GM23338 (cell line): ENCODE results near the gene TJAP1. TPM values are rescaled to one million over a fixed set of nuclear protein-coding genes. Genes with fewer than 3 reads are reported as not detected.
A peak's percentile ranks its signal among the peaks of the same experiment; 100 is the strongest.

Experiments
- ATAC-seq: fragments of 200-7000 bp; cut with Tn5 transposase; 3 replicates; pipeline ENCODE4 v1.9.1; 2020
- DNase-seq: peaks from one replicate; pipeline ENCODE4 v3.0.0-alpha.2; 2015; ENCODE audit warnings: low spot score
- H2AFZ ChIP-seq: fragments of 200-600 bp; sonication (generic); 2 replicates; pipeline ENCODE4 v1.8.0; 2016; ENCODE audit warnings: antibody characterized with exemption, mild to moderate bottlenecking, moderate library complexity
- H3F3A ChIP-seq: fragments of 200-600 bp; sonication (generic); replicated peaks from 2 replicates; pipeline ENCODE4 v1.8.0; 2017; ENCODE audit warnings: antibody characterized with exemption, mixed run types, low read depth
- H3K27ac ChIP-seq: fragments of 200-600 bp; sonication (generic); 2 replicates; pipeline ENCODE4 v1.6.1; 2016; ENCODE audit warnings: low read depth
- H3K27me3 ChIP-seq: fragments of 200-600 bp; sonication (generic); 2 replicates; pipeline ENCODE4 v1.8.0; 2016; ENCODE audit warnings: mild to moderate bottlenecking, mixed run types, moderate library complexity; ENCODE audit not compliant: insufficient read depth
- H3K36me3 ChIP-seq: fragments of 200-600 bp; sonication (generic); 2 replicates; pipeline ENCODE4 v1.8.0; 2016; ENCODE audit warnings: mild to moderate bottlenecking; ENCODE audit not compliant: insufficient read depth
- H3K4me1 ChIP-seq: fragments of 200-600 bp; sonication (generic); 2 replicates; pipeline ENCODE4 v1.8.0; 2016; ENCODE audit warnings: mild to moderate bottlenecking, moderate library complexity; ENCODE audit not compliant: insufficient read depth
- H3K4me2 ChIP-seq: fragments of 200-600 bp; sonication (generic); 2 replicates; pipeline ENCODE4 v1.7.1; 2017; ENCODE audit warnings: mixed run types
- H3K4me3 ChIP-seq: fragments of 200-600 bp; sonication (generic); 2 replicates; pipeline ENCODE4 v1.6.1; 2016; ENCODE audit warnings: mixed run types
- H3K79me2 ChIP-seq: fragments of 200-600 bp; sonication (generic); replicated peaks from 2 replicates; pipeline ENCODE4 v1.8.0; 2017; ENCODE audit warnings: mild to moderate bottlenecking; ENCODE audit not compliant: insufficient read depth
- H3K9me2 ChIP-seq: fragments of 200-600 bp; sonication (generic); 2 replicates; pipeline ENCODE4 v1.8.0; 2017; ENCODE audit not compliant: insufficient read depth
- H4K20me1 ChIP-seq: fragments of 200-600 bp; sonication (generic); replicated peaks from 2 replicates; pipeline ENCODE4 v1.8.0; 2017; ENCODE audit warnings: mild to moderate bottlenecking; ENCODE audit not compliant: insufficient read depth
- H3K27ac Mint-ChIP-seq: 2 replicates; pipeline ENCODE4 v1.8.0; 2020; ENCODE audit warnings: inconsistent platforms, mild to moderate bottlenecking, moderate library complexity, mixed read lengths
- H3K27me3 Mint-ChIP-seq: 3 replicates; pipeline ENCODE4 v1.8.0; 2022; ENCODE audit warnings: low read depth, mild to moderate bottlenecking, moderate library complexity, mixed read lengths, inconsistent platforms; ENCODE audit not compliant: insufficient read depth, poor library complexity
- H3K36me3 Mint-ChIP-seq: 3 replicates; pipeline ENCODE4 v1.8.0; 2021; ENCODE audit warnings: low read depth, mild to moderate bottlenecking, inconsistent platforms, moderate library complexity, mixed read lengths
- H3K4me1 Mint-ChIP-seq: 3 replicates; pipeline ENCODE4 v1.8.0; 2020; ENCODE audit warnings: mild to moderate bottlenecking, inconsistent platforms, mixed read lengths
- H3K4me3 Mint-ChIP-seq: 3 replicates; pipeline ENCODE4 v1.8.0; 2021; ENCODE audit warnings: moderate library complexity, mild to moderate bottlenecking, inconsistent platforms, mixed read lengths
- H3K9me3 Mint-ChIP-seq: 3 replicates; pipeline ENCODE4 v1.8.0; 2020; ENCODE audit warnings: moderate library complexity, mild to moderate bottlenecking, inconsistent platforms, mixed read lengths
- CREB1 ChIP-seq: fragments of 250-450 bp; sonication (Bioruptor Pico); IDR thresholded peaks from 2 replicates; pipeline ENCODE4 v1.5.0; 2020; ENCODE audit warnings: low read depth, mild to moderate bottlenecking, moderate library complexity
- EZH2 ChIP-seq: fragments of 200-600 bp; sonication (generic); IDR thresholded peaks from one replicate; pipeline ENCODE4 v1.8.0; 2017; ENCODE audit warnings: antibody characterized with exemption, mild to moderate bottlenecking, low read depth; ENCODE audit not compliant: unreplicated experiment
- ZNF114 ChIP-seq: fragments of 250-450 bp; sonication (Bioruptor Pico); IDR thresholded peaks from 2 replicates; pipeline ENCODE4 v1.5.0; 2020; ENCODE audit warnings: mild to moderate bottlenecking, moderate library complexity
- polyA plus RNA-seq: library from polyadenylated mRNA; unstranded; fragments of >200 nt; fragmentation: Nextera tagmentation; extraction: Ambion mirVana; gene quantifications from 2 replicates; pipeline ENCODE4 v1.2.1, GENCODE V29; 2016
- total RNA-seq: library from RNA; depleted of rRNA; stranded (reverse); fragments of >200 nt; shearing (Covaris generic); gene quantifications from 2 replicates; pipeline ENCODE4 v1.2.3, GENCODE V29; 2014
- TF ChIP-seq, protein P1 (sequence below), 2 experiments: fragments of 200-600 bp in 1 of 2; sonication (generic) in 1 of 2; conservative IDR thresholded peaks; 2 replicates each; pipeline versions ENCODE4 v1.5.1 to v1.6.1; 2016 to 2017; ENCODE audit warnings: antibody characterized with exemption in 2 of 2, low read depth in 2 of 2, mild to moderate bottlenecking in 2 of 2, moderate library complexity in 1 of 2

Gene TJAP1
- total and polyA plus RNA-seq, 2 experiments from 2014 or later, result 17.6 to 34.3 TPM

DNA sequence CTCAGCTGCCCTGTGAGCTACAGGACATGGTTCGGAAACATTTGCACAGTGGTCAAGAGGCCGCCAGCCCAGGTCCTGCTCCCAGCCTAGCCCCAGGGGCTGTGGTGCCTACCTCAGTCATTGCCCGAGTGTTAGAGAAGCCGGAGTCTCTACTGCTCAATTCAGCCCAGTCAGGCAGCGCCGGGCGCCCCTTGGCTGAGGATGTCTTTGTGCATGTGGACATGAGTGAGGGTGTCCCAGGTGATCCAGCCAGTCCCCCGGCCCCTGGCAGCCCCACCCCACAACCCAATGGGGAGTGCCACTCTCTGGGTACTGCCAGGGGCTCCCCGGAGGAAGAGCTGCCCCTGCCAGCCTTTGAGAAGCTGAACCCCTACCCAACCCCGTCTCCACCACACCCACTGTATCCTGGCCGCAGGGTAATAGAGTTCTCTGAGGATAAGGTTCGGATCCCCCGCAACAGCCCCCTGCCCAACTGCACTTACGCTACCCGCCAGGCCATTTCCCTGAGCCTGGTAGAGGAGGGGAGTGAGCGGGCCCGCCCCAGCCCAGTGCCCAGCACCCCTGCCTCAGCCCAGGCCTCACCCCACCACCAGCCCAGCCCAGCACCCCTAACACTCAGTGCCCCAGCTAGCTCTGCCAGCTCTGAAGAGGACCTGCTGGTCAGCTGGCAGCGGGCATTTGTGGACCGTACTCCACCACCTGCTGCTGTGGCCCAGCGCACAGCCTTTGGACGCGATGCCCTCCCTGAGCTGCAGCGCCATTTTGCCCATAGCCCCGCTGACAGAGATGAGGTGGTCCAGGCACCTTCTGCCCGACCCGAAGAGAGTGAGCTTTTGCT, 27.6 kb downstream of the TJAP1 start:
- no peak overlapping the region for H3K4me3 ChIP-seq
- H4K20me1 ChIP-seq, result peaks cover 4% of the 10 kb centered on the region
- no peak overlapping the region for H3K4me2 ChIP-seq
- no peak for DNase-seq
- Mint-ChIP-seq H3K27ac (no peak overlapping the region), H3K4me1 (peaks cover 12% of the 10 kb centered on the region), H3K4me3 (no peak overlapping the region), H3K36me3 (peaks cover 43% of the 10 kb centered on the region), H3K27me3 (peaks cover 33% of the 10 kb centered on the region), H3K9me3 (peaks cover 3% of the 10 kb centered on the region; the same call in 2 of the 3 replicates)
- H3K27me3 ChIP-seq, result peaks cover 26% of the 10 kb centered on the region
- H3K27ac ChIP-seq, result no peak overlapping the region
- no peaks in the 10 kb centered on the region for H3K36me3 ChIP-seq
- no peak for ATAC-seq
- peaks cover 7% of the 10 kb centered on the region for H3F3A ChIP-seq
- H3K4me1 ChIP-seq, result no peaks in the 10 kb centered on the region
- H3K79me2 ChIP-seq, result no peaks in the 10 kb centered on the region
- no peak for TF ChIP-seq CREB1 (CRISPR knock-in tag)
- no peaks in the 10 kb centered on the region for H3K9me2 ChIP-seq
- no peak overlapping the region for H2AFZ ChIP-seq

DNA sequence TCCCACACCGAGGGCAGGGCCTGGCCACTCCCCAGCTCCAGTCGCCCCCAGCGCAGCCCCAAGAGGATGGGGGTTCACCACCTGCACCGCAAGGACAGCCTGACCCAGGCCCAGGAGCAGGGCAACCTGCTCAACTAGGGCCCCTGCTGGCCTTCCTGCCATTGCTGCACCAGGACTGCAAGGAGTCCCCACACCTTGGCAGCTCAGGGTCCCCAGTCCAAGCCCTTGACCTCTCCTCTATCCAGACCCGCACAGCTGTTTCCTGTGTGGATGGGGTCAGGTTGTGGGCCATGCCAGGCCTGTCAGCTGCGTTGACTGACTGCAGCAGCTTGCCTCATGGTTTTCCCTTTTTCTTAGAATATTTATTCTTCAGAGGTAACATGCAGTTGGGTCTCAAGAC, 28.3 kb downstream of the TJAP1 start:
- Mint-ChIP-seq H3K9me3 (peaks cover 3% of the 10 kb centered on the region; the same call in 2 of the 3 replicates), H3K4me3 (no peak overlapping the region), H3K27me3 (peaks cover 37% of the 10 kb centered on the region), H3K4me1 (peaks cover 13% of the 10 kb centered on the region), H3K27ac (no peak overlapping the region), H3K36me3 (peaks cover 36% of the 10 kb centered on the region)
- no peak overlapping the region for H2AFZ ChIP-seq
- 0 out of 2 replicates have a peak, but pooled peaks cover under 1% of the 10 kb centered on the region for H3K4me1 ChIP-seq
- H3K27me3 ChIP-seq, result peaks cover 26% of the 10 kb centered on the region
- ATAC-seq (no peak), DNase-seq (peak; percentile 45)
- H3K36me3 ChIP-seq, result no peaks in the 10 kb centered on the region
- H3K27ac ChIP-seq, result no peak overlapping the region
- no peaks in the 10 kb centered on the region for H3K79me2 ChIP-seq
- H3K4me2 ChIP-seq, result no peak overlapping the region
- TF ChIP-seq ZNF114 (CRISPR knock-in tag), result no peak
- TF ChIP-seq, protein P1, sequence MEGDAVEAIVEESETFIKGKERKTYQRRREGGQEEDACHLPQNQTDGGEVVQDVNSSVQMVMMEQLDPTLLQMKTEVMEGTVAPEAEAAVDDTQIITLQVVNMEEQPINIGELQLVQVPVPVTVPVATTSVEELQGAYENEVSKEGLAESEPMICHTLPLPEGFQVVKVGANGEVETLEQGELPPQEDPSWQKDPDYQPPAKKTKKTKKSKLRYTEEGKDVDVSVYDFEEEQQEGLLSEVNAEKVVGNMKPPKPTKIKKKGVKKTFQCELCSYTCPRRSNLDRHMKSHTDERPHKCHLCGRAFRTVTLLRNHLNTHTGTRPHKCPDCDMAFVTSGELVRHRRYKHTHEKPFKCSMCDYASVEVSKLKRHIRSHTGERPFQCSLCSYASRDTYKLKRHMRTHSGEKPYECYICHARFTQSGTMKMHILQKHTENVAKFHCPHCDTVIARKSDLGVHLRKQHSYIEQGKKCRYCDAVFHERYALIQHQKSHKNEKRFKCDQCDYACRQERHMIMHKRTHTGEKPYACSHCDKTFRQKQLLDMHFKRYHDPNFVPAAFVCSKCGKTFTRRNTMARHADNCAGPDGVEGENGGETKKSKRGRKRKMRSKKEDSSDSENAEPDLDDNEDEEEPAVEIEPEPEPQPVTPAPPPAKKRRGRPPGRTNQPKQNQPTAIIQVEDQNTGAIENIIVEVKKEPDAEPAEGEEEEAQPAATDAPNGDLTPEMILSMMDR (conservative IDR thresholded peaks at IDR 0.05; ENCODE audit: low read depth in 2 of 2), result peak; percentile 10 to 54; a peak in 2 of 4 replicates
- H3K9me2 ChIP-seq, result no peaks in the 10 kb centered on the region
- peaks cover 7% of the 10 kb centered on the region for H3F3A ChIP-seq
- no peaks in the 10 kb centered on the region; the same call in 1 of the 2 replicates for H4K20me1 ChIP-seq
- H3K4me3 ChIP-seq, result no peak overlapping the region

DNA sequence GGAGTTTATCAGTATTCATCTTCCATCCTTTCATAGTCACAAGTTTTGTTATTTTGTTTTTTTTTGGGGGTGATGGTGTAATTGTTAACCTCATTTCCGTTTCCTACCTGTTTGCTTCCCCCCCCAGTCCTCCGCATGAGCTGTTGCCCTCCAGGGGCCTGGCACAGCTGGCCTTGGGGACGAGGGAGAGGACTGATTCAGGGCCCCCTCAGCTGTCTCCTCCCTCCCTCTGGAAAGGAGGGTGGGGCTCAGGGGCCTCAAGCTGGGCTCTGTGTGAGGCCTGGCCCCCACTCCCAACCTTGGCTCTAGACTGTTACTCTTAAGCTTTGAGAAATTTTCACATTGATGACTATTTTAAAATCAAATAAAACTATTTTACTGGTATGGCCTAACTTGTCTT, 28.8 kb downstream of the TJAP1 start:
- H3K9me2 ChIP-seq, result no peaks in the 10 kb centered on the region
- H3F3A ChIP-seq, result peaks cover 11% of the 10 kb centered on the region
- no peaks in the 10 kb centered on the region for H3K36me3 ChIP-seq
- no peak for ATAC-seq
- 0 out of 2 replicates have a peak, but pooled peaks cover 5% of the 10 kb centered on the region for H3K4me1 ChIP-seq
- H3K27ac ChIP-seq, result no peak overlapping the region
- peaks cover 26% of the 10 kb centered on the region for H3K27me3 ChIP-seq
- DNase-seq, result no peak
- no peak overlapping the region for H3K4me2 ChIP-seq
- Mint-ChIP-seq H3K4me1 (peaks cover 17% of the 10 kb centered on the region), H3K27ac (no peak overlapping the region), H3K9me3 (peaks cover 3% of the 10 kb centered on the region; the same call in 2 of the 3 replicates), H3K36me3 (peaks cover 39% of the 10 kb centered on the region), H3K4me3 (no peak overlapping the region; the same call in 2 of the 3 replicates), H3K27me3 (peaks cover 36% of the 10 kb centered on the region)
- no peaks in the 10 kb centered on the region for H3K79me2 ChIP-seq
- H4K20me1 ChIP-seq, result no peaks in the 10 kb centered on the region; the same call in 1 of the 2 replicates
- TF ChIP-seq ZNF114 (CRISPR knock-in tag) (no peak), EZH2 (no peak)
- no peak overlapping the region for H3K4me3 ChIP-seq
- H2AFZ ChIP-seq, result no peak overlapping the region
